Body of pancreas (tissue), 4 donors: Measurements from ENCODE around the gene CRTAP. TPM values are rescaled to one million over a fixed set of nuclear protein-coding genes. Genes with fewer than 3 reads are reported as not detected.

Experiments used
- ATAC-seq: fragments of 150-250 bp; one replicate; pipeline ENCODE4 v1.9.1; 2016
- DNase-seq, 4 donors: peaks; one replicate each; pipeline ENCODE4 v3.0.0-alpha.2; 2019
- H3K27ac ChIP-seq, 4 donors: fragments of 200-600 bp; sonication (generic); 1 replicate in 3 of 4; 2 replicates in 1 of 4; pipeline versions ENCODE4 v1.5.1 to v1.6.1; 2016 to 2019; ENCODE audit warnings: mild to moderate bottlenecking in 1 of 4, mixed read lengths in 1 of 4, moderate library complexity in 1 of 4
- H3K27me3 ChIP-seq, 2 donors: fragments of 200-600 bp; sonication (generic); one replicate each; pipeline ENCODE4 v1.6.0; 2016; ENCODE audit warnings: mild to moderate bottlenecking in 1 of 2
- H3K36me3 ChIP-seq, 2 donors: fragments of 200-600 bp; sonication (generic); replicated peaks in 1 of 2; 2 replicates each; pipeline ENCODE4 v1.5.1; 2016; ENCODE audit warnings: low read depth in 2 of 2; ENCODE audit not compliant: insufficient read depth in 1 of 2
- H3K4me1 ChIP-seq: fragments of 200-600 bp; sonication (generic); one replicate; pipeline ENCODE4 v1.6.0; 2016
- H3K4me3 ChIP-seq, 2 donors: fragments of 200-600 bp; sonication (generic); 1 replicate in 1 of 2; 2 replicates in 1 of 2; pipeline ENCODE4 v1.5.1; 2016 to 2019
- H3K9me3 ChIP-seq, 3 donors: fragments of 200-600 bp; sonication (generic); 1 replicate in 2 of 3; 2 replicates in 1 of 3; pipeline ENCODE4 v1.5.1; 2016
- CTCF ChIP-seq, 7 experiments: fragments of 450-650 bp in 4 of 7; fragments of 200-600 bp in 3 of 7; sonication (generic) in 3 of 7; IDR thresholded peaks; one replicate each; pipeline ENCODE4 v1.5.1; 2016 to 2019; ENCODE audit warnings: antibody characterized with exemption in 7 of 7
- POLR2A ChIP-seq, 3 donors: fragments of 450-650 bp; IDR thresholded peaks; one replicate each; pipeline ENCODE4 v1.6.1; 2016; ENCODE audit warnings: antibody characterized with exemption in 3 of 3, mild to moderate bottlenecking in 2 of 3
- WGBS, 2 donors: methylation state at CpG; one replicate each; pipeline ENCODE4 v1.1.5; 2017; 5-methylcytosine and 5-hydroxymethylcytosine counted together
- intact Hi-C: fragments of 100-400 bp; cut with DNase I; formaldehyde crosslinking; loops from one replicate; pipeline ENCODE4 v1.15.1; 2023
- total RNA-seq, 2 donors: library from RNA; depleted of rRNA; stranded (reverse); fragments of >200 nt; gene quantifications; one replicate each; pipeline ENCODE4 v1.1.0, GENCODE V29; 2016

Gene CRTAP
- total RNA-seq, 2 donors from 2014 or later, result 30.0 to 101 TPM

GRCh38 chr3:33184863-33185262 is 71.0 kb downstream of the CRTAP start:
- no peaks in the 10 kb centered on the region for H3K27me3 ChIP-seq
- WGBS, 2 donors, result 64 to 82% methylated on average over 2 of the region's 2 CpGs
- ATAC-seq (no peak), DNase-seq (no peak)
- H3K4me3 ChIP-seq, result no peak overlapping the region
- H3K9me3 ChIP-seq, result no peaks in the 10 kb centered on the region
- TF ChIP-seq POLR2A (IDR thresholded peaks at IDR 0.05) (no peak), CTCF (IDR thresholded peaks at IDR 0.05) (no peak)
- no peaks in the 10 kb centered on the region for H3K4me1 ChIP-seq
- intact Hi-C loops, result no loop called here
- no peaks in the 10 kb centered on the region for H3K36me3 ChIP-seq
- H3K27ac ChIP-seq, result no peak overlapping the region

GRCh38 chr3:33186524-33187367 is 72.9 kb downstream of the CRTAP start:
- WGBS, 2 donors, result 91% methylated on average over 13 of the region's 13 CpGs
- ATAC-seq (no peak), DNase-seq (no peak)
- Histone ChIP-seq H3K4me1 (no peaks in the 10 kb centered on the region), H3K36me3 (no peaks in the 10 kb centered on the region), H3K4me3 (no peak overlapping the region), H3K27me3 (no peaks in the 10 kb centered on the region), H3K27ac (no peak overlapping the region), H3K9me3 (no peaks in the 10 kb centered on the region)
- TF ChIP-seq CTCF (IDR thresholded peaks at IDR 0.05) (no peak), POLR2A (IDR thresholded peaks at IDR 0.05) (no peak)
- intact Hi-C loops, result no loop called here

- DNase-seq, result no peak
- no peaks in the 10 kb centered on the region for H3K4me1 ChIP-seq
- H3K27me3 ChIP-seq, result no peaks in the 10 kb centered on the region
- ATAC-seq, result no peak
- 94 to 95% methylated on average over 3 of the region's 3 CpGs for WGBS, 2 donors
- TF ChIP-seq POLR2A (IDR thresholded peaks at IDR 0.05), result no peak
- TF ChIP-seq CTCF (IDR thresholded peaks at IDR 0.05), result no peak
- no peaks in the 10 kb centered on the region for H3K36me3 ChIP-seq
- H3K4me3 ChIP-seq, result no peak overlapping the region
- no peaks in the 10 kb centered on the region for H3K9me3 ChIP-seq
- no peak overlapping the region for H3K27ac ChIP-seq
- intact Hi-C loops, result no loop called here
Measured at GRCh38 chr3:33187368-33187634, 73.5 kb downstream of the CRTAP start.

GRCh38 chr3:33194303-33194702 is 80.5 kb downstream of the CRTAP start:
- Histone ChIP-seq H3K4me3 (no peak overlapping the region), H3K4me1 (no peaks in the 10 kb centered on the region), H3K27ac (no peak overlapping the region), H3K27me3 (no peaks in the 10 kb centered on the region), H3K36me3 (no peaks in the 10 kb centered on the region), H3K9me3 (no peaks in the 10 kb centered on the region)
- DNase-seq (no peak), ATAC-seq (no peak)
- WGBS, 2 donors, result 58 to 68% methylated on average over 1 of the region's 1 CpG
- intact Hi-C loops, result no loop called here
- TF ChIP-seq CTCF (IDR thresholded peaks at IDR 0.05) (no peak), POLR2A (IDR thresholded peaks at IDR 0.05) (no peak)

- no peak for ATAC-seq
Measured at GRCh38 chr3:33196538-33196937, 82.7 kb downstream of the CRTAP start.

More at GRCh38 chr3:33196538-33196937, 82.7 kb downstream of the CRTAP start:
- Histone ChIP-seq H3K4me3 (no peak overlapping the region), H3K36me3 (no peaks in the 10 kb centered on the region), H3K27me3 (no peaks in the 10 kb centered on the region), H3K4me1 (no peaks in the 10 kb centered on the region), H3K9me3 (no peaks in the 10 kb centered on the region), H3K27ac (no peak overlapping the region)
- DNase-seq, result no peak
- 12 to 20% methylated on average over 3 of the region's 3 CpGs for WGBS, 2 donors
- no peak for TF ChIP-seq POLR2A (IDR thresholded peaks at IDR 0.05)
- TF ChIP-seq CTCF (IDR thresholded peaks at IDR 0.05), result no peak
- intact Hi-C loops, result no loop called here
